Suprapubic skin (tissue), 4 donors: Measurements from ENCODE around the gene MCU. TPM values are rescaled to one million over a fixed set of nuclear protein-coding genes. Genes with fewer than 3 reads are reported as not detected.

Experiments
- DNase-seq, 2 donors: peaks; one replicate each; pipeline ENCODE4 v3.0.0-alpha.2; 2019; ENCODE audit warnings: low spot score in 2 of 2
- H3K27ac ChIP-seq: fragments of 200-600 bp; sonication (generic); one replicate; pipeline ENCODE4 v1.5.1; 2019
- H3K27me3 ChIP-seq: fragments of 200-600 bp; sonication (generic); one replicate; pipeline ENCODE4 v1.5.1; 2019
- H3K36me3 ChIP-seq: fragments of 200-600 bp; sonication (generic); one replicate; pipeline ENCODE4 v1.5.1; 2019
- H3K4me1 ChIP-seq: fragments of 200-600 bp; sonication (generic); one replicate; pipeline ENCODE4 v1.5.1; 2019
- H3K4me3 ChIP-seq: fragments of 200-600 bp; sonication (generic); one replicate; pipeline ENCODE4 v1.5.1; 2019; ENCODE audit warnings: mild to moderate bottlenecking
- H3K9me3 ChIP-seq: fragments of 200-600 bp; sonication (generic); one replicate; pipeline ENCODE4 v1.5.1; 2019
- EP300 ChIP-seq: sonication (generic); formaldehyde crosslinking; IDR thresholded peaks from one replicate; pipeline ENCODE4 v1.6.1; 2017; ENCODE audit warnings: antibody characterized with exemption
- POLR2A ChIP-seq, 2 donors: fragments of 450-650 bp; IDR thresholded peaks; one replicate each; pipeline ENCODE4 v1.6.1; 2017; ENCODE audit warnings: antibody characterized with exemption in 2 of 2, mild to moderate bottlenecking in 2 of 2, moderate library complexity in 2 of 2
- POLR2AphosphoS5 ChIP-seq, 3 donors: sonication (generic); formaldehyde crosslinking; IDR thresholded peaks; one replicate each; pipeline ENCODE4 v1.6.1; 2017; ENCODE audit warnings: antibody characterized with exemption in 3 of 3
- WGBS: methylation state at CpG from one replicate; pipeline ENCODE4 v1.1.5; 2018; 5-methylcytosine and 5-hydroxymethylcytosine counted together
- total RNA-seq, 4 donors: library from RNA; depleted of rRNA; stranded (reverse); fragments of >200 nt; gene quantifications; one replicate each; pipeline ENCODE4 v1.1.0, GENCODE V29; 2016
- TF ChIP-seq, protein P1 (sequence below), 2 donors: fragments of 200-600 bp in 1 of 2; fragments of 450-650 bp in 1 of 2; sonication (generic) in 1 of 2; IDR thresholded peaks; one replicate each; pipeline ENCODE4 v1.5.1; 2016 to 2019; ENCODE audit warnings: antibody characterized with exemption in 2 of 2, mild to moderate bottlenecking in 1 of 2, moderate library complexity in 1 of 2

Gene MCU
- total RNA-seq, 4 donors from 2014 or later = 28.3 to 31.7 (median 29.7) TPM

DNA sequence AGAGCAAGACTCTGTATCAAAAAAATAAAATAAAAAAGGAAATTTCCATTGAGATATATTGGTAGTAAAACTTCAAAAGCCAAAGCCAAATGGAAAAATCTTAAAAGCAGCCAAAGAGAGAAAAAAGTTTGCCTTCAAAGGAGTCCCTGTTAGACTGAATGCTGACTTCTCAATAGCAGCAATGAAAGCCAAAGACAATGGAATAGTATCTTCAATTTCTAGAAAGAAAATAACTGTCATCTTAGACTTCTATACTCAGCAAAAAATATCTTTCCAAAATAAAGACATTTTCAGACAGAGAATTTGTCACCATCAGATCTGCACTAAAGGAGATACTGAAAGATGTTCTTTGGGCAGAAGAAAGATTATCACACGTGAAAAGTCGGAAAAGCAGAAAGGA lies 187.3 kb downstream of the MCU start:
- no peak for DNase-seq
- H3K36me3 ChIP-seq = peaks cover 5% of the 10 kb centered on the region
- no peaks in the 10 kb centered on the region for H3K4me1 ChIP-seq
- 98% methylated on average over 2 of the region's 2 CpGs for WGBS
- H3K27me3 ChIP-seq = no peaks in the 10 kb centered on the region
- no peak overlapping the region for H3K27ac ChIP-seq
- no peak overlapping the region for H3K4me3 ChIP-seq
- H3K9me3 ChIP-seq = no peaks in the 10 kb centered on the region
- TF ChIP-seq POLR2AphosphoS5 (IDR thresholded peaks at IDR 0.05) (no peak), POLR2A (IDR thresholded peaks at IDR 0.05) (no peak), EP300 (no peak)
- TF ChIP-seq, protein P1, sequence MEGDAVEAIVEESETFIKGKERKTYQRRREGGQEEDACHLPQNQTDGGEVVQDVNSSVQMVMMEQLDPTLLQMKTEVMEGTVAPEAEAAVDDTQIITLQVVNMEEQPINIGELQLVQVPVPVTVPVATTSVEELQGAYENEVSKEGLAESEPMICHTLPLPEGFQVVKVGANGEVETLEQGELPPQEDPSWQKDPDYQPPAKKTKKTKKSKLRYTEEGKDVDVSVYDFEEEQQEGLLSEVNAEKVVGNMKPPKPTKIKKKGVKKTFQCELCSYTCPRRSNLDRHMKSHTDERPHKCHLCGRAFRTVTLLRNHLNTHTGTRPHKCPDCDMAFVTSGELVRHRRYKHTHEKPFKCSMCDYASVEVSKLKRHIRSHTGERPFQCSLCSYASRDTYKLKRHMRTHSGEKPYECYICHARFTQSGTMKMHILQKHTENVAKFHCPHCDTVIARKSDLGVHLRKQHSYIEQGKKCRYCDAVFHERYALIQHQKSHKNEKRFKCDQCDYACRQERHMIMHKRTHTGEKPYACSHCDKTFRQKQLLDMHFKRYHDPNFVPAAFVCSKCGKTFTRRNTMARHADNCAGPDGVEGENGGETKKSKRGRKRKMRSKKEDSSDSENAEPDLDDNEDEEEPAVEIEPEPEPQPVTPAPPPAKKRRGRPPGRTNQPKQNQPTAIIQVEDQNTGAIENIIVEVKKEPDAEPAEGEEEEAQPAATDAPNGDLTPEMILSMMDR (IDR thresholded peaks at IDR 0.05) = no peak

DNA sequence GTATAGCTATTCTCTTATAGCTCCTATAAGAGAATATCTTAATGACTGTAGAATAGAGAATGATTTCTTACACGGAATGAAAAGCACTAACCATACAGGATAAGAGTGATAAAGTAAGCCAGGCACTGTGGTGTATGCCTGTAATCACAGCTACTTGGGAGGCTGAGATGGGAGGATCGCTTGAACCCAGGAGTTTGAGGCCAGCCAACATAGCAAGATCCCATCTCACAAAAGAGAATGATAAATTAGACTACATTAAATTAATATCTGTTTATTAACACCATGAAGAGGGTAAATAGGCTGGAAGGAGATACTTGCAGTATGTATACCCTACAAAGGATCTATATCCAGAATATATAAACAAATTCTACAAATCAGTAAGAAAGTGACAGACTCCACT lies 189.3 kb downstream of the MCU start:
- H3K9me3 ChIP-seq = no peaks in the 10 kb centered on the region
- TF ChIP-seq POLR2AphosphoS5 (IDR thresholded peaks at IDR 0.05) (no peak), POLR2A (IDR thresholded peaks at IDR 0.05) (no peak)
- TF ChIP-seq, protein P1 (IDR thresholded peaks at IDR 0.05) = no peak
- no peak for DNase-seq
- peaks cover 16% of the 10 kb centered on the region for H3K36me3 ChIP-seq
- 98% methylated on average over 2 of the region's 2 CpGs for WGBS
- no peak overlapping the region for H3K4me3 ChIP-seq
- H3K27me3 ChIP-seq = no peaks in the 10 kb centered on the region
- no peak overlapping the region for H3K27ac ChIP-seq
- H3K4me1 ChIP-seq = peaks cover 5% of the 10 kb centered on the region

DNA sequence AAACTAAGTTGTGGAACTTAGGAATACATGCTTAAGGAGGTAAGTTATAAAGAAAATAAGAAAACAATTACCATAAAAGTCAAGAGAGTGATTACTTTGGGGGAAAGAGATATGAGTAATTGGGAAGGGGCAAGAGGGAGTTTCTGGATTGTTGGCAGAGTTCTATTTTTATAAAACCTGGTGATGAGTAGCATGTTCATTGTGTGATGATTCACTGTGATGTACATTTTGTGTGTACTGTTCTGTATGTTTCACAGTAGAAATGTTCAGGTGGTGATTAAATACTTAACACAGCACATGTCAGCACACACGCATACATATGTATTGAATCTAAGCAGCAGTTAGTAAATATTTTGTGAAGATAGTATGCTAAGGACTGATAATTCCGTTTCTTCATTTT lies 191.9 kb downstream of the MCU start:
- 94% methylated on average over 2 of the region's 2 CpGs for WGBS

DNA sequence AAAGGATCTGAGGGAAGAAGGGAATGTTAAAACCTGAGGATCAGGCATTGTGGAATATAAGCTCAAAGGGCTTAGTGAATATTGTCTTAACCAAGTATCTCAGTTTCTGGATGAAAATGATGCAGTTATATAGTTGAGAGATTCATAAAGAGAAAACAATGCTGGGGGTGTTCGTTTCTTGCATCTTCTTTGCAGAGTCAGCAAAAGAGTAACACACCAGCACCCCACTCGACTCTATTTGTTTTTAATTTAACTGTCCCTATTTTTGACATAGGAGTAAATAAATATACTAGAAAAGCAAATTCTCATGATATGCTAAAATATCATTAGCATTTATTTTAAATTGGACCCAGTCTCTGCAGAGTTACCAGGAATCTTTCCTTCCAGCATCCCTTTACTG lies 194.0 kb downstream of the MCU start:
- no peaks in the 10 kb centered on the region for H3K9me3 ChIP-seq
- TF ChIP-seq POLR2AphosphoS5 (IDR thresholded peaks at IDR 0.05) (no peak), EP300 (no peak), POLR2A (IDR thresholded peaks at IDR 0.05) (no peak)
- TF ChIP-seq, protein P1 (IDR thresholded peaks at IDR 0.05) = no peak
- no peak overlapping the region for H3K27ac ChIP-seq
- H3K4me3 ChIP-seq = no peak overlapping the region
- DNase-seq = no peak
- H3K36me3 ChIP-seq = peaks cover 11% of the 10 kb centered on the region
- WGBS = 76% methylated on average over 2 of the region's 2 CpGs
- H3K4me1 ChIP-seq = peaks cover 36% of the 10 kb centered on the region
- H3K27me3 ChIP-seq = no peaks in the 10 kb centered on the region

More for the DNA sequence above, 191.9 kb downstream of the MCU start:
- H3K9me3 ChIP-seq = no peaks in the 10 kb centered on the region
- H3K27me3 ChIP-seq = no peaks in the 10 kb centered on the region
- H3K4me1 ChIP-seq = peaks cover 26% of the 10 kb centered on the region
- peaks cover 15% of the 10 kb centered on the region for H3K36me3 ChIP-seq
- DNase-seq = no peak
- H3K4me3 ChIP-seq = no peak overlapping the region
- no peak overlapping the region for H3K27ac ChIP-seq
- TF ChIP-seq, protein P1 (IDR thresholded peaks at IDR 0.05) = no peak
- TF ChIP-seq EP300 (no peak), POLR2A (IDR thresholded peaks at IDR 0.05) (no peak)

DNA sequence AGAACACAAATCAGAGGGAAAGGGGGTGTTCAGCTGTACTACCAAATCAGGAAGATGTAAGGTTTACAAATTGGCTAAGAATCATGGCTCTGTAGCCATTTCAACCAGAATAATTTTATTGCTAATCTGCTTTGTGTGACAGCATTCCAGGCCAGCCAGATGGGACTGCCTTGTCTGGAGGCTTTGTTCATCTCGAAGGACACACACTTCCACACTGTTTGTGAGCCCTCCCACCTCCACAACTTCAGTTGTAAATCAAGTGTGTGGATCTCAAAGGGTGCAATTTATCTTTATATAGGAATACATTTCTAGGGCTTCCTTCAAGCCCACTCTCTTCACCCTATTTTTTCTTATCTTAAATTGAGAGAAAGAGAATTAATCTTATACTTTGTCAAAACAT lies 194.7 kb downstream of the MCU start:
- Histone ChIP-seq H3K27me3 (no peaks in the 10 kb centered on the region), H3K4me1 (peaks cover 36% of the 10 kb centered on the region), H3K4me3 (no peak overlapping the region), H3K27ac (peak overlapping the region; percentile 0), H3K36me3 (peaks cover 11% of the 10 kb centered on the region), H3K9me3 (no peaks in the 10 kb centered on the region)
- no peak for DNase-seq
- WGBS = 38% methylated on average over 1 of the region's 1 CpG
- TF ChIP-seq, protein P1 (IDR thresholded peaks at IDR 0.05) = no peak
- TF ChIP-seq POLR2A (IDR thresholded peaks at IDR 0.05) (no peak), EP300 (no peak), POLR2AphosphoS5 (IDR thresholded peaks at IDR 0.05) (no peak)
